GM18858 (cell line): Measurements from ENCODE around the gene TMEM200A.
"Not testable (repeated sequence)": the region's sequence is repeated elsewhere in the genome, so short reads cannot be mapped to it uniquely, and the experiment has no call there.

Experiments used
- ATAC-seq: cut with Tn5 transposase; IDR thresholded peaks from one replicate; pipeline ENCODE4 v1.9.1; 2021; ENCODE audit not compliant: unreplicated experiment

The TMEM200A gene

GRCh38 chr6:130365166-130366106 is at the start of gene TMEM200A:
TSS of gene TMEM200A (plus strand) at chr6:130366017. CDS start at chr6:130440423, 74,406 bp downstream.
- no peak for ATAC-seq

- ATAC-seq = no peak
Measured at GRCh38 chr6:130320908-130321307, 44.9 kb upstream of the TMEM200A start.

DNA sequence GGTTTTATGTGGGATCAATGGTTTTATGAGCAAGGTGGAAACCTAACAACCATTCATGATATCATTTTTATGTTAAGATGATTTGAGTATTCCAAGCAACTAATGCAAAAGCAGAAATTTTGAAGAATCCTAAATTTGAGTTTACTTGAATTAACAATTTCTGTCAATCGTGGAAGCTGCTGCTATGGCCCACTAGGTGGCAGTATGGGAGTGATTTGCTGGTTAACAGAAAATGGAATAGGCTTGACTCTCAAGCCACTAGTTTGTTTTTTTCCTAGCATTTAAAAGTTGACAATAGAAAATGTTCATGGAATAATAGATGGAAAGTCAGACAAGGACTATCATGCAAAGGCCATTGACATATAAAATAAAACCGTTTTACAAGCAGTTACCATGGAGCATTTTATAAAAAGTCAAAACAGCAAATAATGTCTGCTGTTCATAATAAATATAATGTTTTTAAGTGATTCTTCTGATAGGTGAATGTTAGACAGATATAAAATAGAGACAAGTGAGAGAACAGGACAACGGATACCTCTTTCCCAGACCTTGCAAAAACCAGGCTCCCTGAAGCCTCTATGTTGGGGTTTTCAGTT is 43.0 kb upstream of the TMEM200A start:
- ATAC-seq = no peak

- no peak for ATAC-seq
Measured at GRCh38 chr6:130324657-130325056, 41.2 kb upstream of the TMEM200A start.

GRCh38 chr6:130326496-130326895 is 39.3 kb upstream of the TMEM200A start:
- no peak for ATAC-seq

GRCh38 chr6:130337534-130337933 is 28.3 kb upstream of the TMEM200A start:
- ATAC-seq = no peak

GRCh38 chr6:130346324-130346723 is 19.5 kb upstream of the TMEM200A start:
- ATAC-seq = not testable (repeated sequence)

DNA sequence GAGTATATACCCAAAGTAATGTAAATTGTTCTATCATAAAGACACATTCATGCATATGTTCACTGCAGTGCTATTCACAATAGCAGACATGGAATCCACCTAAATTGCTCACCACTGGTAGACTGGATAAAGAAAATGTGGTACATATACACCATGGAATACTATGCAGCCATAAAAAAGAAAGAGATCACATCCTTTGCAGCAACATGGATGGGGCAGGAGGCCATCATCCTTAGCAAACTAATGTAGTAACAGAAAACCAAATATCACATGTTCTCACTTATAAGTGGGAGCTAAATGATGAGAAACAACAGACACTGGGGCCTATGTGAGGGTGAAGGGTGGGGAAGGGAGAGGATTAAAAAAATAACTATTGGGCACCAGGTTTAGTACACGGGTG is 11.5 kb upstream of the TMEM200A start:
- ATAC-seq = no peak

DNA sequence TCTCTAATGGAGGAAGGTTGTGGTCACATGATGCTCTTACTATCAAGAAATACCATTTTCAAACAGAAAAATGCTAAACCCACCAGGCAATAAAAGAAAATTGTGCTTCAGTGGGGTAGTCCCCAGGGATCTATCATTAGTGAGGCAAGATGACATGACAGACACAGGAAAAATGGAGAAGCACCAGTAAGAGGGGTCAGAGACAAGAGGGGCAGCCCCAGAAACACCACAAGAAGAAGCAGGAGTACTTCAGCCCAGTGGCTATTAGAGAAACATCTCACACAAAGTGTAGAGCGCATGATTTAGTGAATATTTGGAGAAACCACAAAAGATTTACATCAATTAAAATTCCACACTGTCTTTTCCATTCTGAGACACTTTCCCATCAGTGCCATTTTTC is 10.2 kb upstream of the TMEM200A start:
- ATAC-seq = no peak

DNA sequence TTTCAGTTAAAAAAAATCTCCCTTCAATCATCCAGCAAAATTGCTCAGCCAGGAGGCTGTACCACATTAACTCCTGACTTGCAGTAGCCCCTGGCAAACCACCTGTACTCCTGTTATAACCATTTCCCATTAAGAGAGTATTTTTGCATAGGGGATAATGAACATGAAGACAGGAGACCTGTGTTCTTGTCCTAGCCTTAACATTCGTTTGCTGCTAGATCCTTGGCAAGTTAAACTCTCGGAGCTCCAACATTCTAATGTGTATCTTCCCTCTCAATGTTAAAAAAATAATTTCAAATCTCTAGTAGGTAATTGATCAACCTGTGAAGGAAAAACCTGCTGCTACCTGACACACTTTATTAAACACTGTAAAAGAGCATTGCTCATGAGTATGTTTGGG is 8.4 kb upstream of the TMEM200A start:
- no peak for ATAC-seq

DNA sequence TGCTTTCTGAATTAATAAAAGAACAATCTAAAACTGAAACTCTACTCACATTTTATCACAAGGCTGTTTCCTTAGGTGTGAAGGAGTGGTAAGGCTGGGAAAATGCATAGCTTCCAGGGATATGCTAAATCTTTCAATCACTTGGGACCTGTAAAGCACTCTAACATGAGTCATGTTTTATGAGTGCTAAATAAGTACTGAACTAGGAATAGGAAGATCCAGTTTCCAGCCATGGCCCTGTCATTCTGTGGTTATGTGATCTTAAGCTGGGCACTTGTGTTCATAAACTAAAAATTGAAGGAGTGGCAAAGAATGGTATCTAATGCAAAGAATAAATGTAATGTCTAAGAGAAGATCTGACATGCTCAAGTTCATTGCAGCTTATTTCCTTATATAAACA is 6.1 kb upstream of the TMEM200A start:
- ATAC-seq = no peak

GRCh38 chr6:130362128-130362527 is 3.7 kb upstream of the TMEM200A start:
- ATAC-seq = no peak

DNA sequence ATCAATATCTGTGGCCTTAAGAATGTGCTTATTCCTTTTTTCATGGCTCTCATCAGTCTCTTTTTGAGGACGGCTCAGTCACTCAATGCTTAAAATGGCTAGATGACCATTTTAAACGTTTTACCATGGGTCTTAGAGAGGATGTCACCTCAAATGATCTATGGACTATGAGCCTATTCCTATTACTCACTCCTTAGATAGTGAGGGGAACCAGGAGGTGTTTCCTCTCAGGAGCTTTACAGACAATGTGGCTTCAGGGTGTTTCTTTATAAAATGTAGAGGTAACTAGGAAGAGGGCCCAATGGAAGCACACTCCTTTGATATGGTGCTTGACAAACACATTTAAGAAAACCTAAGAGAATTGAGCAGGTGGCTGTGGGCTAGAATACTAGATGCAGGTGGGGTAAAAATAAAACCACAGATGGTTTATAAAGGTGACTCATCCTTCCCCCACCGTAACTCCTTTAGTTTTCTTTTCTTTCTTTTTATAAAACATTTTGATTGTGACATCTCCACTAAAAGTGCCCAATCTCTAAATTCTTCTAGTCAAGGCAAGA is 1.5 kb upstream of the TMEM200A start:
- no peak for ATAC-seq

GRCh38 chr6:130366107-130367005 is 539 bp downstream of the TMEM200A start:
- no peak for ATAC-seq

DNA sequence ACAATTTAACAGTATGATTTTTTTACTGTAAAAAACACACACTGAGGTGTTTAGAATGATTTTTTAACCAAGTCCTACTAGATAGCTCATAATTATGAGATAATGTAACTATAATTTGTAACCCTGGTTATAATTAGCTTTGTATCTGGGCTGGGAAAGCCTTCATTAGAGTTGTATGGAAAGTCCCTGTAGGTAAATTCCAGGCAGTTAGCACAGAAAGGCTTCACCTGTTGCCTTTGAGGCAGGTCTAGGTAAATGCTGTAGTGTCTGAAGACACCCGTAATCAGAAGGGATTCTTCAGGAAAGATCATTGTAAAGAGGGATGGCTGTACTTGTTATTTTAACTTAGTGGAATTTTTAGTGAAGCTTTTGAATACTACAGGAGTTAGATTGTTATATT is 1.9 kb downstream of the TMEM200A start:
- no peak for ATAC-seq

- no peak for ATAC-seq
Measured at GRCh38 chr6:130368576-130368975, 2.8 kb downstream of the TMEM200A start.

DNA sequence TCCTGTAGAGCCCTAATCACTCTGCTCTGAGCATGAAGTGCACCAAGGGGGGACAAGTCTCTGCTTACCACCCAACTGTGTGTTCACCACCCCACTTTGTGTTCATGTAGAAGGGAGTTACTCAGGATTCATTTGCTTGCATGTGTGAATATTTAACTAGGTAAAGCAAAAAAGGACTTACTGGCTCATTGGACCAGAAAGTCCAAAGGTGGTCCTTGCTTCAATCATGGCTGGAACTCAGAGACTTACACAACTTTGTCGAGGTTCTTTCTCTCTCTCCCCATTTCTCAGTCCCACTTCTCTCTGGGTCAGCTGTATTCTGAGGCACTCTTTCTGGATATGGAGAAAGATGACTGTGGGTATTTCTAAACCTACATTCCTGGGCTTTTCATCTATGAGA is 4.0 kb downstream of the TMEM200A start:
- ATAC-seq = no peak

DNA sequence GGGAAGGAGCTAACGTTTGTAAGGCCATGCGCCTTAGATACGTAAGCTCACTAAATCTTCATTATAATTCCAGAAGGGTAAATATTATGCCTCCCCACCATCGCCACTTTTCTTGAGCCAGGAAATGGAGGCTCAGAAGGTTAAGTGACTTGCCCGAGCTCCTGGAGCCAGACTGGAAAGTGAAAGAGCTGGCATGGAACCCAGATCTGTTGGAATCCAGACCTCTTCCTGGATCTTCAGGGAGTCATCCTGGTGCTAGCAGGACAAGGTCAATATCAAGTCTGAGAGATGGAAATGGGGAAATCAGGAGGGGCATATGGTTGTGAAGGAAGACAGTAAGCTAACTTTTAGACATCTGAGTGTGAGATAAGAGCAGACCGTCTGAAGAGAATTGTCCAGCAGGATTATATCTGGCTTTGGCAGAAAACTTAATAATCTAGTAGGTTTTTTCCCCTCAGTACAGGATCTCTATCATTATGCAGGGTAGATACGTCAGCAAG is 6.2 kb downstream of the TMEM200A start:
- ATAC-seq = no peak

- no peak for ATAC-seq
Measured at GRCh38 chr6:130372786-130373185, 7.0 kb downstream of the TMEM200A start.

- no peak for ATAC-seq
Measured at GRCh38 chr6:130373992-130374391, 8.2 kb downstream of the TMEM200A start.

DNA sequence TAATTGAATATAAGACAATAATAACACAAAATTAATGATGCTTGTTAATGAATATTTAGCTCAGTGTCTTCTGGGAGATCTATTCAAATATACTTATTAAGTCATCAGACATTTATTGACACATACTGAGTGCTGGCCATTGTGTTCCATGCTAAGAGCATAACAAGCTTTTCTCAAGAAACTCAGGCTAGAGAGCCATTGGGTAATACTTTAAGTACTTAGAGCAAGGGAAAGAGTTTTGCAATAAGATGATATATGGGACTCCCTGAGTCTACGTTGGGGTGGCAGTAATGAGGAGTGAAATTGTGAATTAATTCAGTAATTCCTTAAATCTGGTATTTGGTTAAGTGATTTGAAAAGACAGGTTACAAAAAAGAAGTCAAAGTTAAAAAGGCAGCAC is 11.1 kb downstream of the TMEM200A start:
- ATAC-seq = no peak
